Right lobe of liver (tissue), 4 donors: Measurements from ENCODE around the gene CTTN.

Source experiments
- CTCF ChIP-seq, 4 donors: fragments of 200-600 bp in 3 of 4; fragments of 450-650 bp in 1 of 4; IDR thresholded peaks; one replicate each; pipeline versions ENCODE4 v1.5.1 to v1.8.0; 2016 to 2022; ENCODE audit warnings: antibody characterized with exemption in 4 of 4, mild to moderate bottlenecking in 2 of 4
- POLR2A ChIP-seq: fragments of 450-650 bp; IDR thresholded peaks from one replicate; pipeline ENCODE4 v1.6.1; 2017; ENCODE audit warnings: antibody characterized with exemption, mild to moderate bottlenecking
- donor health status: DM: no; HTN: no; CAD: no.
- donor health status: DM: no; HTN: no; CAD: no.
- donor health status: DM: no; HTN: yes; CAD: no.

GRCh38 chr11:70477176-70477575 lies 78.8 kb downstream of the CTTN start:
- TF ChIP-seq CTCF (IDR thresholded peaks at IDR 0.05) (no peak), POLR2A (no peak)
